Measurements from ENCODE around the gene LIPC.

Gene LIPC

DNA sequence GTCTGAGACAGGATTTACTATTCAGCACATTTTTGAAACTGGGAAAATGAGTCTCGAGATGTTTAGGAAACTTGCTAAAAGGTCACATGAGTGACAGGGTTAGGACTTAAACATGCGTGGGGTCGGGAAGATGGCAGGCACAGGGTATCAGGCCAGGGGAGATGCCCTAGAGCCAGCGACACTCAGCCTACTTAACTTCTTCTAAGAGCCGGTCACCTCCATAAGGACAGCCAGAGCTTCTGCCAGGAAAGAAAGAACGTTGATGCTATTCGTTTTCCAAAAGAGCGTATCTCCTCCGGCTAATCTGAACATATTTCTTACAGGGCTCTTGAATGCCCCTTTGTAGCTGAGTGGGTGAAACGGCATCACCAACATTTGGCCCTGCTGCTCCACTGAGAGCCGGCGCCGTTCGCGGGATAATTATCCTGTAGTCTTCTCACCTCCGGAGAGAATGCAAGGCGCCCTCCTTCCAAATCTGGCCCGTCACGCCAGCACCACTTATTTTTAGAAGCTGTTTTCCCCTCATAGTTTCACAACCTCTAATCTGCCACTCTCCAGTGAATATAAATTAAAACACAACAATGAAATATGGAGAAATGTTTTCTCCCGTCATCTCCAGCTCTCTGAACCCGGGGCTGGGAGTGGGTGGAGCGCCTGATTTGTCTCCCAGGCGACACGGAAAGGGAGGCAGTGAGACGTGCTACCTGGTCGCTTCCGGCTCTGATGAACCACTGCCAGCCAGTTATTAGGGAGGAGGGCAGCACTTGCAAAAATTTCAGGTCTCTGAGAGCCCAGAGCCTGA, 58.5 kb downstream of the LIPC start:
- TF ChIP-seq POLR2A (IDR thresholded peaks at IDR 0.05; ENCODE audit: low read depth, low read length), result no peak
- TF ChIP-seq POLR2AphosphoS5 (IDR thresholded peaks at IDR 0.05; ENCODE audit: low read depth, low read length), result no peak
- no peak for TF ChIP-seq TAF1 (IDR thresholded peaks at IDR 0.05; ENCODE audit: borderline replicate concordance, low read depth, low read length)
- FAIRE-seq (no peak), DNase-seq (ENCODE audit: insufficient read length) (no peak)

DNA sequence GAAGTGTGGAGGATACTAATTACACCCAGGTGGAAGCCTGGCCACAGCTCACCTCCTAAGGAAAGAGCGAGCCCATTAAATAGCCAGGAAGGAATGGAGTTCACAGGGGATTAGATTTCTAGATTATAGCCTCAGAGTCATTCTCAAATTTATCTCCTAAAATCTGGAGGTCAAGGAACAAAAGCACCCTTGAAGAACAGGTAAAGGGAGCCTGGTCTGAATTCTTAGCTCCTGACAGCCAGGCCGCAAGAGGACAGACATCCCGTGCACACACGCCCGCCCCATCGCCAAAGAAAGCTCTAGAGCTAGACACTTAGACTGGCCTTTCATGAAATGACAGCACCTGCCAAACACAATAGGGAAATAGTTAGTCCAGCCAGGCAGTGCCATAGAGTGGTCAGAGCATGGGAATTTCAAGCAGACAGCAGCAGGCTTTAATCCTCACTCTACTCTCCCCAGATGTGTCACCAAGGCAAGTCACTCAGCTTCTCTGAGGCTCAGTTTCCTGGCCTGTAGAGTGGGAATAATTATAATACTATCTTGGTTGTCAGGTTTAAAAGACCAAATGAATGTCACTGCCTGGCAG, 59.2 kb downstream of the LIPC start:
- no peak for DNase-seq (ENCODE audit: insufficient read length)
- no peak for FAIRE-seq
- no peak for TF ChIP-seq POLR2AphosphoS5 (IDR thresholded peaks at IDR 0.05; ENCODE audit: low read depth, low read length)
- no peak for TF ChIP-seq TAF1 (IDR thresholded peaks at IDR 0.05; ENCODE audit: borderline replicate concordance, low read depth, low read length)
- TF ChIP-seq POLR2A (IDR thresholded peaks at IDR 0.05; ENCODE audit: low read depth, low read length), result no peak

DNA sequence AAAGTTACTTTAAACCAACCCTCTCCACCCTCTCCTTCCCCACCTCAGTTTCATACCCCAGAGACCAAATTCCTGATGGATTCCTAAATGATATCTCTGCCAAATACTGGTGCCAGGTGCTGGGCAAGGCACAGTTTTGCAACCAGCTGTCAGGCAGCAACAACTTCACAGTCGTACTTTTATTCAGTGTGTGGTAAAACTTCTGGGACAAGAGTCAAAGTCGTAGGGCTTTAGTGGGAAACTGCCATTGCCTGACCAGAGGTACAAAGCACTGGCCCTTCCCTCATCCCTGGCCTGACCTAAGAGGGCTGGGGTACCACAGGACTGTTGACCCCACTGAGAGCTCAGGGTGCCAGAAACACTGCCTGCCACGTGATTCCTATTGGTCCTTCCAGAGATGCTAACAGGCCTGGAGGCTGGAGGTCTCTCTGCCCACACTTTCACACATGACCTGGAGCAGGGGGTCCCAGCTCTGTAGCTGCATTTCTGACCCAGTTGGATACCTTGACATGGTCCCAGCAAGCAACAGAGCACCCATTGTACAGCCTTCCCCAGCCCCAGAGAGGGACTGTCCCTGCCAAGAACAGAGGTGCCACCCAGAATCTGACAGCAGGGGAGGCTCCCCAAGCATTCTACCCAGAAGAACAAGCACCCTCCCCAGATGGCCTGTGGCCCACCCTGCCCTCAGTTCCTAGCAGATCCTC, 59.9 kb downstream of the LIPC start:
- no peak for DNase-seq (ENCODE audit: insufficient read length)
- no peak for FAIRE-seq
- TF ChIP-seq TAF1 (IDR thresholded peaks at IDR 0.05; ENCODE audit: borderline replicate concordance, low read depth, low read length) (no peak), POLR2AphosphoS5 (IDR thresholded peaks at IDR 0.05; ENCODE audit: low read depth, low read length) (no peak), POLR2A (IDR thresholded peaks at IDR 0.05; ENCODE audit: low read depth, low read length) (no peak)

DNA sequence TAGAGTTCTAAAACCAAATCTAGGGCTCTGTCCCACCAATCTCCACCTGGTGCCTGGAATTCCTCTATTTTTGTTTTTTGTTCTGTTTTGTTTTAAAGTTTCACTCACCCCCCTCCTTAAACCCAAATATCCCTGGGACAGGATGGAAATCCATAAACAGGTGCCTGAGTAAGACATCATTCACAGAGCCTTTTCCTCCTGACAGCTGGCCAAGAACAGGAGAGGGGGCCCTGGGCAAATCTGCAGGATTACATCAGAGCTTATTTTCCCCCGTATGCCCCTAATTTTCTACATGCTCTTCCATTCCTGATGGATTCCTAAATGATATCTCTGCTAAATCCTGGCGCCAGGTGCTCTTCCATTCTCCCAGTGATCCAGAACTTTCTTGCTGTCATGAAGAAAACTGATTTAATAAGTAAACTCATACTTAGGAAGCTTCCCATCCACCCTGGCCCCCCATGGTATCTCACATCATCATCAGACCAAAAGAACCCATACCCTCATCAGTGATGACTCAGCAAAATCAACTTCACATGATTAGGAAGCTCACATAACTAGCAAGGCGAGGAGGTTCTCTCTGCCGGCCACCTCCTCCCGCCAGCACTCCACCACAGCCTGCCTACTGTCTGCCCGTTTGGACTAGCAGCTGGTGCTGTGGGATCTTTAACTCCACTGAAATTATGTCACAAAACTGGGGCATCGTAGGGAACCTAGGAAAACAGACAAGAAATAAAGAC, 61.0 kb downstream of the LIPC start:
- FAIRE-seq (peak; percentile 9), DNase-seq (ENCODE audit: insufficient read length) (no peak)
- TF ChIP-seq TAF1 (IDR thresholded peaks at IDR 0.05; ENCODE audit: borderline replicate concordance, low read depth, low read length), result no peak
- TF ChIP-seq POLR2A (IDR thresholded peaks at IDR 0.05; ENCODE audit: low read depth, low read length), result no peak
- TF ChIP-seq POLR2AphosphoS5 (IDR thresholded peaks at IDR 0.05; ENCODE audit: low read depth, low read length), result no peak

DNA sequence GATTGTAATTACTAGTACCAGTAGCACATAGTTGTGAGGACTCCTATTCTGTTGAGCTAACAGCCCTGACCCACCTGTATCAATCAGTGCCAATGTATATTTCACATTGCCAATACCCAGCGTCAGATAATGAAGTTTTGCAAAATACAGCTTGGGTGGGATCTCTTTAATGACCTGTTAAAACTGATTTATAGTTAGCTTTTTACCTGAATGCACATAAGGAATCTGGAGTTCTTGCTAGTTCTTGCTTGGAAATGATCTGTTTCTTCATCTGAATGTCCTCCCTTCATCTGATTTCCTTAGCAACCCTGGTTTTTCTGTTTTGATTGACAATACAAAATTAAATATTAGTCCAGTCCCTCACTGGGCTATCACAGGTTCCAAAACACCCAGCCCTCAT, 62.8 kb downstream of the LIPC start:
- no peak for FAIRE-seq
- TF ChIP-seq TAF1 (IDR thresholded peaks at IDR 0.05; ENCODE audit: borderline replicate concordance, low read depth, low read length) (no peak), POLR2AphosphoS5 (IDR thresholded peaks at IDR 0.05; ENCODE audit: low read depth, low read length) (no peak)
- no peak for DNase-seq (ENCODE audit: insufficient read length)

DNA sequence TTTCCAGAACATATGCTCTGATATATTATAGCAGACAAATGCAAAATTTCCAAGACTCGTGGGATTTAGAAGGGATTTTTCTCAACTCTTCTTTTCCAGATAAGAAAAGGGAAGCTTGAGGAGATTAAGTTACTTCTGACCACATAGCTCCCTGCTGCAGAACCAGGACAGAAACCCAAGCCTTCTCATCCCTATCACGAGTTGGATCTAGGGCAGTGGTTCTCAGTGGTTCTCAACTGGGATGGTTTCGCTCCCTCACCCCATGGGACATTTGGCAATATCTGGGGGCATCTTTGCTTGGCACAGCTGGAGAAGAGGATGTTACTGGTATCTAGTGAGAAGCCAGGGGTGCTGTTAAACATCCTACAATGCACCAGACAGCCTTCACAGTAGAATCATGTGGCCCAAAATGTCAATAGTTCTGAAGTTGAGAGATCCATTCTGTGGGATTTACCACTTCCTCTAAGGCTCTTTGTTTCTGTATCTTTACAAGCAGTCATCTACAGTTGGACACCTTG, 64.2 kb downstream of the LIPC start:
- FAIRE-seq (no peak), DNase-seq (ENCODE audit: insufficient read length) (no peak)
- TF ChIP-seq TAF1 (IDR thresholded peaks at IDR 0.05; ENCODE audit: borderline replicate concordance, low read depth, low read length) (no peak), POLR2A (IDR thresholded peaks at IDR 0.05; ENCODE audit: low read depth, low read length) (no peak), POLR2AphosphoS5 (IDR thresholded peaks at IDR 0.05; ENCODE audit: low read depth, low read length) (no peak)

DNA sequence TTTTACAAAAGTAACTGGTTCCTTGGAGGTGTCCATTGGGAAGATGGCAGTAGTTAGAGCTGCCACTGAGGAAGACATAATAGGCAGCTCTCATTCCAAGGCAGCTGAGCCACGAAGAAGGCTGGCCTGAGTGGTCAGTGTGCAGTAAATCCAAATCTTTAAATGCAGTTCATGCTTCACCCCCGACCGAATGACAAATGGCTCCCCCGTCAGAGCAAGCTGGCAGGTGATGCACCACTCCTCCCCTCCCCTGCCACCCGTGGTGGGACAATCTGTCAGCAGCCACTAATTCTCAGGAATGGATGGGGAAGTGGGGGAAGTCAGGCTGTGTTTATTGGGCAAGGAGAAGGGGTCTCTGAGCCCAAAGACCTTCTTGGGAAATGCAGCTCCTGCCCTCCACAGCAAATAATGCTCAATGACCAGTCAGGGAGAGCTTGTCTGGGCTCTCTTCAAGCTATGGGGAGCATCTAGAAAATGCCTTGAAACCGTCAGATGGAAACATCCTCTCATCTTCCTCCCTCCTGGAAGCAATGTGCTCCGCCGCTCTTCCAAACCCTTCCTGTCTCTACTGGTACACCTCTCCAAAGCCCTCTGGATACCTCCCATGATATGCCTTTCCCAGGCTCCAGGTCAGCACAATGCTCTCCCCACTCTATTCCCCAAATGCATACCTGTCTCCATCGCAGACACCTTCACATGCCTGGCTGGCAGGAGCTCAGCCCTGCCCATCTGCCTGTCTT, 65.4 kb downstream of the LIPC start:
- TF ChIP-seq POLR2AphosphoS5 (IDR thresholded peaks at IDR 0.05; ENCODE audit: low read depth, low read length), result no peak
- FAIRE-seq (no peak), DNase-seq (ENCODE audit: insufficient read length) (no peak)

DNA sequence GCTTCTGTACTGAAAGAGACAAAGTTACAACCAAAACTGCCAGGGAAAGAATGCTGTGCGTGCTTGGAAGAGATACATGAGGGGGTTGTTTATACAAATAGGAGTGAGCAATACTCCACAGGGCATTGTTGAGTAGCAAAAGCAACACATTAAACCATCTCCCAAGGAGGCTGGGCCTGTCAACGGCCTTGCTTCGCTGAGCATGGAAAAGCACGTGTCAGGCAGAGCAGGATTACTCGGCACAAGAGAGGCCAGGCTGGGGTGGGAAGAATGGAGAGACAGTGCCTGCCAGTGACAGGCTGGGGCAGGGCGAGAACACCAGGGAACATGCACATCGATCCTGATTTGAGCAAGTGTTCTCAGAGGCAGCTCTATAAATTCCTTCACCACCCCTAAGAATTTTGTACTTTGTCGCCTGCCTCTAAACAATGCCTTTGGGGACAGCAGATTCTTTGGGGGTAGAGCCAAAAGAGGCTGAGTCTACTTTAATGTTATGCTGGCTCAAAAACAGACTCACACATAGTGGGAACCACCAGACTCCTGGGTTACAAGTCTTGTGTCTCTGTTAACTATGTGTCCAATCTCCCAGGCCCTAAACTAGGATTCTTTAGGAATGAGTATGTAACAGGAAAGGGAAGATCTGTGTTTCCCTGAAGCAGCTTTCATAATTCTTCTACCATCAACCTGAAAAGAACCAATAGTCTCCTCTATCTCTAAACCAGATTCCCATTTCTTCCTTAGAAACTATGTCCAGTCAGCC, 67.2 kb downstream of the LIPC start:
- DNase-seq (ENCODE audit: insufficient read length) (no peak), FAIRE-seq (no peak)
- TF ChIP-seq POLR2AphosphoS5 (IDR thresholded peaks at IDR 0.05; ENCODE audit: low read depth, low read length), result no peak
- TF ChIP-seq TAF1 (IDR thresholded peaks at IDR 0.05; ENCODE audit: borderline replicate concordance, low read depth, low read length), result no peak
- no peak for TF ChIP-seq POLR2A (IDR thresholded peaks at IDR 0.05; ENCODE audit: low read depth, low read length)

DNA sequence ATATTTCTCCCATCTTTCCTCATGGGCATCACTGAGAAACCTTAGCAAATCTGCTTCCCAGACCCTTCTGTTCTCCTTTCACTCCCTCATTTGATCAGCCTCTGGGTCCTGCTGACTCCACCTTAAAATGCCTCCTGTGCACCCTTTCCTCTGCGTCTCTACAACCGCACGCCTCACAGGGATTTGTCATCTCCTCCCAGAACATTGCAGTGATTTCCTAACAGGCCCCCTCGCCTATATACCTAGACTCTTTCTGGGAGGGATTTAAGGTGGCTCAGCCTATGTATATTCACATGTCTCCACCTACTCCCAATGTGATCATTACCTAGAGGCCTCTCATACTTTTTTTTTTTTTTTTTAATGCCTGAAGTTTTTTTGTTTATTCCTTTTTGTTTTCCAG, 69.2 kb downstream of the LIPC start:
- no peak for FAIRE-seq
- TF ChIP-seq TAF1 (IDR thresholded peaks at IDR 0.05; ENCODE audit: borderline replicate concordance, low read depth, low read length), result no peak
- TF ChIP-seq POLR2A (IDR thresholded peaks at IDR 0.05; ENCODE audit: low read depth, low read length), result no peak
- TF ChIP-seq POLR2AphosphoS5 (IDR thresholded peaks at IDR 0.05; ENCODE audit: low read depth, low read length), result no peak

DNA sequence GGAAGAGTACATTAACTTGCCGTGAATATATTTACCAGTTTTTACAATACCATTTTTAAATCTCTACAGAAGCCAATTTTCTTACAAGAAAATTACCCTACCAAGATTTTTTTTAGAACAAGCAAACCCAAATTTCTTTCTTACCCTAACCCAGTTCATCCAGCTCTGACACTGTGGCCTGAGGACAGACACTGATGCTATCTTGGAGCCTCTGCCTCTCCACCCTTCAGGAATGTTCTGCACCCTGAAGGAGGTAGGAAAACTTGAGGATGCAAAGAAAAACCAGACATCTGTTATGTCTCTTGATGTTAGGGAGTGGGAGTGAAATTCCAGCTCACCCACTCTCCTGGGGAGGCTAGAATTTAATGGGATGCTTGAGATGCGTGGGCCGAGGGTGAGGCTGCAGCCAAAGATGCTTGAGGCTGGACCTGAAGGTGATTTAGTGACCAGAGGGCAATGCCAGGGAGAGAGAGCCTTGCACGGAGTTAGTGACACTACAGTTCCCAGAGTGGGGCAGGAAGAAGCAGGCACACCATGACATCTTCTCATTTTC, 69.9 kb downstream of the LIPC start:
- DNase-seq (ENCODE audit: insufficient read length) (no peak), FAIRE-seq (no peak)
- TF ChIP-seq POLR2A (IDR thresholded peaks at IDR 0.05; ENCODE audit: low read depth, low read length), result no peak
- no peak for TF ChIP-seq TAF1 (IDR thresholded peaks at IDR 0.05; ENCODE audit: borderline replicate concordance, low read depth, low read length)
- TF ChIP-seq POLR2AphosphoS5 (IDR thresholded peaks at IDR 0.05; ENCODE audit: low read depth, low read length), result no peak

More for the DNA sequence above, 69.2 kb downstream of the LIPC start:
- no peak for DNase-seq (ENCODE audit: insufficient read length)

Data from GM12892 (cell line).